Common myeloid progenitor, CD34-positive (primary cell): ENCODE measurements around the gene LCE2D. TPM values are rescaled to one million over a fixed set of nuclear protein-coding genes. Genes with fewer than 3 reads are reported as not detected.
A peak's percentile ranks its signal among the peaks of the same experiment; 100 is the strongest.

Source experiments
- CTCF ChIA-PET: fragments of 350-600 bp; sonication (Branson Sonifier 250); formaldehyde crosslinking; loops from one replicate; lab custom pipeline; 2021; ENCODE audit warnings: antibody characterized with exemption; lab: Charles Lee
- POLR2A ChIA-PET: fragments of 350-600 bp; sonication (Branson Sonifier 250); formaldehyde crosslinking; loops from one replicate; lab custom pipeline; 2021; ENCODE audit warnings: antibody characterized with exemption; lab: Charles Lee
- DNase-seq, 3 donors: peaks; one replicate each; pipeline versions ENCODE4 v3.0.0 to v3.0.0-alpha.2; 2013
- H3K27ac ChIP-seq, 2 experiments: 1 replicate in 1 of 2; 2 replicates in 1 of 2; pipeline ENCODE4 v1.7.0; 2013; ENCODE audit warnings: inconsistent platforms in 2 of 2, low read length in 2 of 2, mild to moderate bottlenecking in 2 of 2, low read depth in 1 of 2, moderate library complexity in 1 of 2; ENCODE audit not compliant: severe bottlenecking in 2 of 2, insufficient read depth in 1 of 2, poor library complexity in 1 of 2
- H3K27me3 ChIP-seq, 5 experiments: replicated peaks in 2 of 5; 1 replicate in 3 of 5; 2 replicates in 2 of 5; pipeline versions ENCODE4 v1.6.1 to v1.7.0; 2013; ENCODE audit warnings: low read length in 4 of 5, mild to moderate bottlenecking in 2 of 5, moderate library complexity in 2 of 5, inconsistent platforms in 1 of 5; ENCODE audit not compliant: insufficient read depth in 5 of 5, control insufficient read depth in 4 of 5
- H3K36me3 ChIP-seq, 4 experiments: 1 replicate in 2 of 4; 2 replicates in 2 of 4; pipeline versions ENCODE4 v1.6.1 to v1.7.0; 2013; ENCODE audit warnings: low read length in 3 of 4, control low read depth in 1 of 4, mild to moderate bottlenecking in 1 of 4; ENCODE audit not compliant: control insufficient read depth in 4 of 4, insufficient read depth in 4 of 4
- H3K4me1 ChIP-seq, 4 experiments: 1 replicate in 3 of 4; 2 replicates in 1 of 4; pipeline versions ENCODE4 v1.6.1 to v1.7.1; 2013; ENCODE audit warnings: low read length in 3 of 4, mild to moderate bottlenecking in 3 of 4, control low read depth in 1 of 4, inconsistent platforms in 1 of 4, moderate library complexity in 1 of 4; ENCODE audit not compliant: control insufficient read depth in 4 of 4, insufficient read depth in 4 of 4; ENCODE audit errors: control extremely low read depth in 1 of 4
- H3K4me3 ChIP-seq, 7 experiments: 1 replicate in 4 of 7; 2 replicates in 3 of 7; pipeline versions ENCODE4 v1.5.1 to v1.7.0; 2013; ENCODE audit warnings: mild to moderate bottlenecking in 7 of 7, low read length in 6 of 7, moderate library complexity in 6 of 7, inconsistent platforms in 2 of 7, low read depth in 2 of 7, control low read depth in 1 of 7; ENCODE audit not compliant: insufficient read depth in 4 of 7, control insufficient read depth in 1 of 7; ENCODE audit errors: extremely low read depth in 1 of 7
- H3K9me3 ChIP-seq, 5 experiments: 1 replicate in 4 of 5; 2 replicates in 1 of 5; pipeline versions ENCODE4 v1.6.1 to v1.7.1; 2013; ENCODE audit warnings: low read length in 4 of 5, mild to moderate bottlenecking in 2 of 5, inconsistent platforms in 1 of 5, low read depth in 1 of 5, moderate library complexity in 1 of 5; ENCODE audit not compliant: control insufficient read depth in 4 of 5, insufficient read depth in 2 of 5; ENCODE audit errors: control extremely low read depth in 1 of 5
- WGBS: methylation state at CpG from one replicate; pipeline ENCODE4 v1.1.5; 2013; ENCODE audit not compliant: insufficient coverage; 5-methylcytosine and 5-hydroxymethylcytosine counted together
- polyA plus RNA-seq: library from polyadenylated mRNA; unstranded; fragments of 120-200 nt; gene quantifications from one replicate; pipeline ENCODE4 v1.2.1, GENCODE V29; 2013

Gene LCE2D, protein sequence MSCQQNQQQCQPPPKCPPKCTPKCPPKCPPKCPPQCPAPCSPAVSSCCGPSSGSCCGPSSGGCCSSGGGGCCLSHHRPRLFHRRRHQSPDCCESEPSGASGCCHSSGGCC
- polyA plus RNA-seq = not detected

- no peaks in the 10 kb centered on the region for H3K9me3 ChIP-seq
- POLR2A ChIA-PET = no interaction called here
- peaks cover 0 to 12% (median 4%) of the 10 kb centered on the region in 5 experiments for H3K27me3 ChIP-seq
- no peaks in the 10 kb centered on the region for H3K36me3 ChIP-seq
- no peak within 1 kb of the TSS for H3K4me3 ChIP-seq
- no peak for DNase-seq
- WGBS = 81% methylated on average over 2 of the region's 3 CpGs
- no peaks in the 10 kb centered on the region for H3K4me1 ChIP-seq
- H3K27ac ChIP-seq = no peak within 1 kb of the TSS
- CTCF ChIA-PET = no interaction called here
These were observed at the start of gene LCE2D for GRCh38 chr1:152663098-152663497. LCE2D (plus strand) TSS chr1:152663380; CDS start chr1:152664106, 726 bp downstream.

GRCh38 chr1:152613511-152613910 lies 49.7 kb upstream of the LCE2D start, which contains the start of gene LCE3B:
LCE3B (plus strand) TSS chr1:152613811; CDS start chr1:152613811, 0 bp downstream.
- Histone ChIP-seq H3K4me3 (no peak within 1 kb of the TSS), H3K9me3 (peaks cover 0 to 8% (median 1%) of the 10 kb centered on the region in 5 experiments), H3K27ac (no peak within 1 kb of the TSS), H3K36me3 (no peaks in the 10 kb centered on the region), H3K27me3 (peaks cover 0 to 4% (median 0%) of the 10 kb centered on the region in 5 experiments), H3K4me1 (no peaks in the 10 kb centered on the region)
- ChIA-PET CTCF (no interaction called here), POLR2A (no interaction called here)
- no peak for DNase-seq
- WGBS = no CpG with 5 or more reads among the region's 1 CpG

- peak in 1 of 3 donors; percentile 5 for DNase-seq
- Histone ChIP-seq H3K4me1 (peaks cover 0 to 13% (median 5%) of the 10 kb centered on the region in 4 experiments), H3K27ac (no peak overlapping the region), H3K27me3 (peaks cover 0 to 17% (median 6%) of the 10 kb centered on the region in 5 experiments), H3K9me3 (peaks cover 0 to 19% (median 4%) of the 10 kb centered on the region in 5 experiments), H3K4me3 (no peak overlapping the region), H3K36me3 (no peaks in the 10 kb centered on the region)
- WGBS = no CpG with 5 or more reads among the region's 3 CpGs
- ChIA-PET CTCF (no interaction called here), POLR2A (no interaction called here)
These were observed 41.2 kb upstream of the LCE2D start for GRCh38 chr1:152621993-152622392.

DNA sequence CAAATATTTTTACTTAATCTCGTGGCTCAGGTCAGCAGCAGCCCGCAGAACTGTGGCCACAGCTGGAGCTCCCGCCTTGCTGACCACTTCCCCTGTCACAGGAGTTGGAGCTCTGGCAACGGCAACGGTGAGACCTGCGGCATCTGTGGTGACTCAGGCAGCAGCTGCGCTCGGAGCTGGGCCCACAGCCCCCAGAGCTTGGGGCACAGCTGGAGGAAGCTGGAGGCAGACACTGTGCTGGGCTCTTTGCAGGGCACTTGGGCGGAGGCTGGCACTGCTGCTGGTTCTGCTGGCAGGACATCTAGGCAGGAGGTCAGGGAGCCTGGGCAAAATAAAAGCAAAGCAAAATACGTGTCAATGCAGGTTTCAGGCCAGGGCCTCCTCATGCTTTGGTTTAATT lies 40.4 kb upstream of the LCE2D start, which contains the start of gene LCE3A:
Gene LCE3A, minus strand, starts transcription at position 301 of the 400 bp plus-strand sequence. Its CDS starts 0 bp downstream, at position 301.
- Histone ChIP-seq H3K4me3 (peak within 1 kb of the TSS in 1 of 7 experiments; percentile 14), H3K9me3 (peaks cover 0 to 16% (median 4%) of the 10 kb centered on the region in 5 experiments), H3K36me3 (no peaks in the 10 kb centered on the region), H3K27me3 (peaks cover 0 to 24% (median 6%) of the 10 kb centered on the region in 5 experiments), H3K27ac (no peak within 1 kb of the TSS), H3K4me1 (peaks cover 0 to 13% (median 5%) of the 10 kb centered on the region in 4 experiments)
- ChIA-PET POLR2A (no interaction called here), CTCF (no interaction called here)
- WGBS = 57% methylated on average over 10 of the region's 10 CpGs
- DNase-seq = peak; percentile 11 to 80 (median 68)

GRCh38 chr1:152623203-152623844 lies 39.9 kb upstream of the LCE2D start:
- peaks cover 0 to 14% (median 4%) of the 10 kb centered on the region in 5 experiments for H3K9me3 ChIP-seq
- DNase-seq = peak; percentile 4 to 28 (median 28)
- WGBS = 27% methylated on average over 23 of the region's 29 CpGs
- ChIA-PET POLR2A (no interaction called here), CTCF (interaction anchor here (0.5 to 0.9 kb wide), 2 partner anchors 42 to 218 kb away, joined by 3 read pairs; no protein-coding TSS in a partner anchor)
- H3K36me3 ChIP-seq = no peaks in the 10 kb centered on the region
- H3K4me1 ChIP-seq = peaks cover 0 to 13% (median 5%) of the 10 kb centered on the region in 4 experiments
- H3K27ac ChIP-seq = no peak overlapping the region
- peak overlapping the region in 1 of 7 experiments; percentile 14 for H3K4me3 ChIP-seq
- peaks cover 0 to 24% (median 6%) of the 10 kb centered on the region in 5 experiments for H3K27me3 ChIP-seq

- H3K36me3 ChIP-seq = no peaks in the 10 kb centered on the region
- peaks cover 0 to 4% (median 0%) of the 10 kb centered on the region in 5 experiments for H3K9me3 ChIP-seq
- DNase-seq = no peak
- H3K27ac ChIP-seq = no peak overlapping the region
- ChIA-PET POLR2A (no interaction called here), CTCF (no interaction called here)
- WGBS = no CpG with 5 or more reads among the region's 1 CpG
- H3K4me1 ChIP-seq = peaks cover 0 to 13% (median 5%) of the 10 kb centered on the region in 4 experiments
- H3K27me3 ChIP-seq = peaks cover 0 to 24% (median 6%) of the 10 kb centered on the region in 5 experiments
- H3K4me3 ChIP-seq = no peak overlapping the region
These were observed 36.4 kb upstream of the LCE2D start for GRCh38 chr1:152626744-152627143.

DNA sequence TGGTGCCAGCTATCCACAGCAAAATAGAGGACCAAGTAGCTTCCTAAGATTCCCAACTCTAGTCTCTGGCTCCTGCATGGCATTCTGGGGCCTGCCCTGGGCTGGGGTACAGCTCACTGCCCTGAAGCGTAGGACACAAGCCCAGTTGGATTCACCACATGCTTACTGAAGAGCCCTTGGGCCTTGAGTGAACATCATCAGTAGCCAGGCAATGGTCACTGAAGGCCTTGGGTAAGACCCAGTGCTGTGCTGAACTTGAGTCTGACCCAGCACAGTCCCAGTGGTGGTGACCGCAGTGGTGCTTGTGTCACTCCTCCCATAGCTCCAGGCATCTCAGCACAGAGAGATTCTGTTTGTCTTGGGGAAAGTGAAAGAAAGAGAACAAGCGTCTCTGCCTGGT lies 32.6 kb upstream of the LCE2D start:
- ChIA-PET POLR2A (no interaction called here), CTCF (no interaction called here)
- Histone ChIP-seq H3K27me3 (peaks cover 0 to 10% (median 0%) of the 10 kb centered on the region in 5 experiments), H3K4me1 (no peaks in the 10 kb centered on the region), H3K4me3 (no peak overlapping the region), H3K9me3 (peaks cover 0 to 7% (median 1%) of the 10 kb centered on the region in 5 experiments), H3K27ac (no peak overlapping the region), H3K36me3 (no peaks in the 10 kb centered on the region)
- DNase-seq = no peak
- 100% methylated on average over 1 of the region's 3 CpGs for WGBS
